ENCODE data around the gene CDH4. TPM values are rescaled to one million over a fixed set of nuclear protein-coding genes. Genes with fewer than 3 reads are reported as not detected.
A peak's percentile ranks its signal among the peaks of the same experiment; 100 is the strongest.

The CDH4 gene
- total and polyA plus RNA-seq, 2 of the 13 experiments (the other 11 are each of a cell fraction or from before 2014, with no cell fraction given), result not detected

- H3K4me2 ChIP-seq (ENCODE audit: low read depth, low read length), result no peak overlapping the region
- no TSS peak for BruUV-seq (replicated peaks)
- POLR2A ChIA-PET, result no interaction called here
- no peaks in the 10 kb centered on the region for H3K79me2 ChIP-seq (ENCODE audit: insufficient read depth, low read length)
- H4K20me1 ChIP-seq (ENCODE audit: insufficient read depth, low read length), result no peaks in the 10 kb centered on the region
- H3K27me3 ChIP-seq (ENCODE audit: control insufficient read depth in 1 of 2, insufficient read depth in 2 of 2, low read length in 2 of 2), result no peaks in the 10 kb centered on the region; a peak in 1 of 5 replicates
- H3K27ac ChIP-seq (ENCODE audit: extremely low read length, insufficient read depth, low read length), result no peak overlapping the region
- ATAC-seq (peak; percentile 64), FAIRE-seq (no peak), DNase-seq (ENCODE audit: low spot score) (peak; percentile 21)
- WGBS (ENCODE audit: low lambda C conversion rate), result 5% methylated on average over 9 of the region's 9 CpGs
- H3K36me3 ChIP-seq (replicated peaks in 1 of 2; ENCODE audit: control insufficient read depth in 1 of 2, insufficient read depth in 2 of 2, low read length in 2 of 2), result no peaks in the 10 kb centered on the region
- H3K4me1 ChIP-seq (ENCODE audit: insufficient read depth, low read length), result peaks cover 7% of the 10 kb centered on the region
- TF ChIP-seq HNF4A (CRISPR knock-in tag; IDR thresholded peaks at IDR 0.05) (peak; percentile 40), MZF1 (CRISPR knock-in tag; IDR thresholded peaks at IDR 0.05; ENCODE audit: borderline replicate concordance) (no peak)
- intact Hi-C loops (cut with micrococcal nuclease; ENCODE audit: unreplicated experiment) (no loop called here), in situ Hi-C loops (cut with HindIII; ENCODE audit: extremely low pct_ligation_motif_present, low pct_unique_long_range_greater_than_20kb) (no loop called here)
- no peak overlapping the region for H2AFZ ChIP-seq (ENCODE audit: low read length)
- CTCF ChIA-PET (ENCODE audit: low intra/inter-chr PET ratio, low total read pairs), result no interaction called here
- peaks cover 24% of the 10 kb centered on the region for H3K9me3 ChIP-seq (ENCODE audit: low read length)
- no peak overlapping the region for H3K4me3 ChIP-seq (replicated peaks in 1 of 3; ENCODE audit: insufficient read depth in 1 of 3, low read depth in 2 of 3, low read length in 3 of 3)
- no peak overlapping the region for H3K9ac ChIP-seq (ENCODE audit: insufficient read depth, low read depth, low read length)
Measured at GRCh38 chr20:61464307-61465303, 212.5 kb downstream of the CDH4 start.

GRCh38 chr20:61475729-61476128 is 223.7 kb downstream of the CDH4 start:
- Histone ChIP-seq H3K27me3 (ENCODE audit: control insufficient read depth in 1 of 2, insufficient read depth in 2 of 2, low read length in 2 of 2) (peaks cover 0 to 17% of the 10 kb centered on the region in 2 experiments; a peak in 2 of 5 replicates), H3K9ac (ENCODE audit: insufficient read depth, low read depth, low read length) (no peak overlapping the region), H3K4me2 (ENCODE audit: low read depth, low read length) (no peak overlapping the region), H3K27ac (ENCODE audit: extremely low read length, insufficient read depth, low read length) (no peak overlapping the region), H2AFZ (ENCODE audit: low read length) (no peak overlapping the region), H3K36me3 (replicated peaks in 1 of 2; ENCODE audit: control insufficient read depth in 1 of 2, insufficient read depth in 2 of 2, low read length in 2 of 2) (no peaks in the 10 kb centered on the region), H3K4me3 (replicated peaks in 1 of 3; ENCODE audit: insufficient read depth in 1 of 3, low read depth in 2 of 3, low read length in 3 of 3) (no peak overlapping the region), H3K79me2 (ENCODE audit: insufficient read depth, low read length) (no peaks in the 10 kb centered on the region), H4K20me1 (ENCODE audit: insufficient read depth, low read length) (no peaks in the 10 kb centered on the region), H3K4me1 (ENCODE audit: insufficient read depth, low read length) (no peaks in the 10 kb centered on the region), H3K9me3 (ENCODE audit: low read length) (no peaks in the 10 kb centered on the region)
- POLR2A ChIA-PET, result no interaction called here
- intact Hi-C loops (cut with micrococcal nuclease; ENCODE audit: unreplicated experiment) (no loop called here), in situ Hi-C loops (cut with HindIII; ENCODE audit: extremely low pct_ligation_motif_present, low pct_unique_long_range_greater_than_20kb) (no loop called here)
- DNase-seq (ENCODE audit: low spot score), result no peak
- no TSS peak for BruUV-seq (replicated peaks)
- WGBS (ENCODE audit: low lambda C conversion rate), result 14% methylated on average over 7 of the region's 7 CpGs
- CTCF ChIA-PET (ENCODE audit: low intra/inter-chr PET ratio, low total read pairs), result no interaction called here
- FAIRE-seq, result no peak
- ATAC-seq, result no peak
- TF ChIP-seq TFDP1 (CRISPR knock-in tag; IDR thresholded peaks at IDR 0.05; ENCODE audit: borderline replicate concordance) (no peak), ZNF83 (CRISPR knock-in tag; IDR thresholded peaks at IDR 0.05; ENCODE audit: borderline replicate concordance) (no peak), ZNF670 (CRISPR knock-in tag; IDR thresholded peaks at IDR 0.05; ENCODE audit: borderline replicate concordance) (no peak), NR3C1 (CRISPR knock-in tag; IDR thresholded peaks at IDR 0.05) (no peak), CHCHD3 (CRISPR knock-in tag; IDR thresholded peaks at IDR 0.05) (no peak), ZNF124 (CRISPR knock-in tag; IDR thresholded peaks at IDR 0.05) (no peak), ZNF709 (CRISPR knock-in tag; IDR thresholded peaks at IDR 0.05) (no peak), ZNF7 (CRISPR knock-in tag; IDR thresholded peaks at IDR 0.05) (no peak), ZBTB4 (CRISPR knock-in tag; IDR thresholded peaks at IDR 0.05; ENCODE audit: borderline replicate concordance) (no peak), CERS6 (CRISPR knock-in tag; IDR thresholded peaks at IDR 0.05) (no peak)

All from HepG2 (cell line).